ENCODE results near the gene HIRIP3. TPM values are rescaled to one million over a fixed set of nuclear protein-coding genes. Genes with fewer than 3 reads are reported as not detected.

The HIRIP3 gene
- total and polyA plus RNA-seq, 2 experiments from 2014 or later, result 10.4 to 18.5 TPM

GRCh38 chr16:29986931-29987330 lies 8.5 kb downstream of the HIRIP3 start:
- DNase-seq (ENCODE audit: low spot score), result no peak
- TF ChIP-seq EZH2 (IDR thresholded peaks at IDR 0.05; ENCODE audit: low read depth, unreplicated experiment), result no peak
- no peak for TF ChIP-seq NANOG (IDR thresholded peaks at IDR 0.05; ENCODE audit: borderline replicate concordance)
- TF ChIP-seq REST (IDR thresholded peaks at IDR 0.05; ENCODE audit: unreplicated experiment), result no peak
- no peak for TF ChIP-seq JUNB (IDR thresholded peaks at IDR 0.05; ENCODE audit: unreplicated experiment)
- no peak for TF ChIP-seq STAT1 (IDR thresholded peaks at IDR 0.05; ENCODE audit: unreplicated experiment)
- TF ChIP-seq ZNF331 (CRISPR knock-in tag; IDR thresholded peaks at IDR 0.05; ENCODE audit: low read depth), result no peak
- TF ChIP-seq CREB1 (CRISPR knock-in tag; IDR thresholded peaks at IDR 0.05; ENCODE audit: low read depth), result no peak
- TF ChIP-seq POLR2AphosphoS5 (IDR thresholded peaks at IDR 0.05; ENCODE audit: low read depth), result no peak
- TF ChIP-seq, protein P1, sequence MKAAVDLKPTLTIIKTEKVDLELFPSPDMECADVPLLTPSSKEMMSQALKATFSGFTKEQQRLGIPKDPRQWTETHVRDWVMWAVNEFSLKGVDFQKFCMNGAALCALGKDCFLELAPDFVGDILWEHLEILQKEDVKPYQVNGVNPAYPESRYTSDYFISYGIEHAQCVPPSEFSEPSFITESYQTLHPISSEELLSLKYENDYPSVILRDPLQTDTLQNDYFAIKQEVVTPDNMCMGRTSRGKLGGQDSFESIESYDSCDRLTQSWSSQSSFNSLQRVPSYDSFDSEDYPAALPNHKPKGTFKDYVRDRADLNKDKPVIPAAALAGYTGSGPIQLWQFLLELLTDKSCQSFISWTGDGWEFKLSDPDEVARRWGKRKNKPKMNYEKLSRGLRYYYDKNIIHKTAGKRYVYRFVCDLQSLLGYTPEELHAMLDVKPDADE (IDR thresholded peaks at IDR 0.05), result no peak
- no peak for TF ChIP-seq ZNF114 (CRISPR knock-in tag; IDR thresholded peaks at IDR 0.05)
- TF ChIP-seq, protein P2, sequence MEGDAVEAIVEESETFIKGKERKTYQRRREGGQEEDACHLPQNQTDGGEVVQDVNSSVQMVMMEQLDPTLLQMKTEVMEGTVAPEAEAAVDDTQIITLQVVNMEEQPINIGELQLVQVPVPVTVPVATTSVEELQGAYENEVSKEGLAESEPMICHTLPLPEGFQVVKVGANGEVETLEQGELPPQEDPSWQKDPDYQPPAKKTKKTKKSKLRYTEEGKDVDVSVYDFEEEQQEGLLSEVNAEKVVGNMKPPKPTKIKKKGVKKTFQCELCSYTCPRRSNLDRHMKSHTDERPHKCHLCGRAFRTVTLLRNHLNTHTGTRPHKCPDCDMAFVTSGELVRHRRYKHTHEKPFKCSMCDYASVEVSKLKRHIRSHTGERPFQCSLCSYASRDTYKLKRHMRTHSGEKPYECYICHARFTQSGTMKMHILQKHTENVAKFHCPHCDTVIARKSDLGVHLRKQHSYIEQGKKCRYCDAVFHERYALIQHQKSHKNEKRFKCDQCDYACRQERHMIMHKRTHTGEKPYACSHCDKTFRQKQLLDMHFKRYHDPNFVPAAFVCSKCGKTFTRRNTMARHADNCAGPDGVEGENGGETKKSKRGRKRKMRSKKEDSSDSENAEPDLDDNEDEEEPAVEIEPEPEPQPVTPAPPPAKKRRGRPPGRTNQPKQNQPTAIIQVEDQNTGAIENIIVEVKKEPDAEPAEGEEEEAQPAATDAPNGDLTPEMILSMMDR (conservative IDR thresholded peaks at IDR 0.05; ENCODE audit: low read depth in 2 of 2), result no peak
- H3K4me3 Mint-ChIP-seq, result no peak overlapping the region
- H3K4me2 ChIP-seq, result no peak overlapping the region
- peaks cover 5% of the 10 kb centered on the region for H3K27me3 Mint-ChIP-seq (ENCODE audit: insufficient read depth, low read depth, poor library complexity)
- no peak overlapping the region for H3K4me3 ChIP-seq
- H3K27ac ChIP-seq (ENCODE audit: low read depth), result no peak overlapping the region
- no peak for ATAC-seq
- no peaks in the 10 kb centered on the region for H3F3A ChIP-seq (replicated peaks; ENCODE audit: low read depth)
- no peaks in the 10 kb centered on the region; the same call in 2 of the 3 replicates for H3K4me1 Mint-ChIP-seq
- H3K36me3 Mint-ChIP-seq (ENCODE audit: low read depth), result peaks cover 73% of the 10 kb centered on the region
- no peaks in the 10 kb centered on the region for H3K9me2 ChIP-seq (ENCODE audit: insufficient read depth)
- no peaks in the 10 kb centered on the region for H3K4me1 ChIP-seq (ENCODE audit: insufficient read depth)
- no peak overlapping the region for H3K27ac Mint-ChIP-seq
- no peaks in the 10 kb centered on the region for H3K27me3 ChIP-seq (ENCODE audit: insufficient read depth)
- H3K36me3 ChIP-seq (ENCODE audit: insufficient read depth), result peaks cover 17% of the 10 kb centered on the region
- H3K9me3 Mint-ChIP-seq, result no peaks in the 10 kb centered on the region; the same call in 1 of the 3 replicates
- H3K79me2 ChIP-seq (replicated peaks; ENCODE audit: insufficient read depth), result no peaks in the 10 kb centered on the region
- H4K20me1 ChIP-seq (replicated peaks; ENCODE audit: insufficient read depth), result no peaks in the 10 kb centered on the region; the same call in 1 of the 2 replicates
- H2AFZ ChIP-seq, result no peak overlapping the region

Measured in GM23338 (cell line).